ENCODE results near the gene BTBD2.

The BTBD2 gene

GRCh38 chr19:1957562-1958248 lies 57.8 kb downstream of the BTBD2 start:
- TF ChIP-seq CTCF (conservative IDR thresholded peaks at IDR 0.05; ENCODE audit: low read length), result no peak
- DNase-seq (ENCODE audit: low read depth), result no peak
- no peak overlapping the region for H3K4me3 ChIP-seq (ENCODE audit: low read length)

GRCh38 chr19:1956868-1957492 lies 58.5 kb downstream of the BTBD2 start:
- no peak for TF ChIP-seq CTCF (conservative IDR thresholded peaks at IDR 0.05; ENCODE audit: low read length)
- no peak overlapping the region for H3K4me3 ChIP-seq (ENCODE audit: low read length)
- no peak for DNase-seq (ENCODE audit: low read depth)

DNA sequence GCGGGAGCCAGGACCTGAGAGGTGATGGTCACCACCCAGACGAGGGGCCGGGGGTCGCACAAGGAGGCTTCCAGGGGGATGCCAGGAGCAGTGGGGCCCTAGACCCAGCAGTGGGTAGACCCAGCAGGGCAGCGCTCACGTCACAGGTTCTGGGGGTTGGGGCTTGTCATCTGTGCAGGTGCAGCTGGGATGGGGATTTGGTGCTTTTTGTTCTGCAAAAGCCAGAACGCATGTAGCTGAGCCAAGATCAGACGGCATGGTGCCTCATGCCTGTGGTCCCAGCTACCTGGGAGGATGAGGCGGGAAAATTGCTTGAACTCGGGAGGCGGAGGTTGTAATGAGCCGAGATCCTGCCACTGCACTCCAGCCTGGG lies 59.4 kb downstream of the BTBD2 start:
- DNase-seq (ENCODE audit: low read depth), result no peak
- no peak for TF ChIP-seq CTCF (conservative IDR thresholded peaks at IDR 0.05; ENCODE audit: low read length)
- no peak overlapping the region for H3K4me3 ChIP-seq (ENCODE audit: low read length)

- no peak for DNase-seq (ENCODE audit: low read depth)
- TF ChIP-seq CTCF (conservative IDR thresholded peaks at IDR 0.05; ENCODE audit: low read length), result no peak
- H3K4me3 ChIP-seq (ENCODE audit: low read length), result no peak overlapping the region
These were observed 60.1 kb downstream of the BTBD2 start for GRCh38 chr19:1955171-1956121.

DNA sequence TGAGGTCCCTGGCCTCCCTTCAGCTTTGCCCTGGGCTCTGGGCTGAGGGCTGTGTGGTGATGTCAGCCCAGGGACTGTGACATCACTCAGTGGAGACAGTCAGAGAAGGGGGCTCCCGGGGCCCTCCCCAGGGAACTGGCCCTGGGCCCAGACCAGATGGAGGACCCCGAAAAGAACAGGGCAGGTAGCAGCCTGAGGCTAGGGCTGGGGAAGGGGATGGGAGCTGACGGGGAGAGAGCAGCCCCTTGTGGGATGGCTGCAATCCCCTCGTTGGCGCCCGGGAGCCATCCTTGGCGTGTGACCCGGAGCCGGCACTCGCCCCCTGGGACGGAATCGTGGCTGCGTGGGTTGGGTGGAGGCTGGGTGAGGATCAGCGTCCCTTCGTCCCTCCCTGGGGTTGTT lies 61.0 kb downstream of the BTBD2 start:
- no peak for TF ChIP-seq CTCF (conservative IDR thresholded peaks at IDR 0.05; ENCODE audit: low read length)
- no peak overlapping the region for H3K4me3 ChIP-seq (ENCODE audit: low read length)
- no peak for DNase-seq (ENCODE audit: low read depth)

DNA sequence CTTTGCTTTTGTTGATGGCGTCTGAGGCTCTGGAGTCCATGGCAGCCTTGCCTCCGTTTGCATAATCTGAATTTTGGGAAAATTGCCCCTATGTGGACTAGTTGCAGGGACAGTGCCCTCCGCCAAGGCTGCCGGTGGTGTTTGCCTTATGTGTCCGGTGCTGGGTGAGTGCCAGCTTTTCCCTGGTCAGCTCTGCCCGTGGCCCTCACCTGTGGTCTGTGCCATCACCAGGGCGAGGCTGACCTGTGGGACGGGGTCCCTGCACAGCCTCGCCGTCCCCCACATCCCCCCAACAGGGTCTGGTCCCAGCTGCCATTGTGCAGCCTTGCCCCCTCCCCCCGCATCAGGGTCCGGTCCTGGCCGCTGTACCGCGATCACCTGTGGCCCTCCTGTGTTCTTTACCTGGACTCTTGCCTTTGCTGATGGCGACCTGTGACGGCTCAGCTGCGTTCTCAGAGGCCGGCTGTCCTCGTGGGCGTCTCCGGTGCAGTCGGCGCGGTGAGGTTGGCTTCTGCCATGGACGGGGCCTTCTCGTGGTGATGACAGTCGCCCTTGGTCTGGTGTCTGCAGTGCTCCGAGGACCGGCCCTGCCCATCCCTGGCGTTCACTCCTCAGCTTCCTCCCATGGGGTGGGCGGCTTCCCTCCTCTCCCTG lies 61.9 kb downstream of the BTBD2 start:
- no peak overlapping the region for H3K4me3 ChIP-seq (ENCODE audit: low read length)
- TF ChIP-seq CTCF (conservative IDR thresholded peaks at IDR 0.05; ENCODE audit: low read length), result no peak
- DNase-seq (ENCODE audit: low read depth), result no peak
